CD4-positive, alpha-beta T cell treated with Interleukin-1 beta for 1 hour (primary cell): ENCODE data around the gene ST14.
A peak's percentile ranks its signal among the peaks of the same experiment; 100 is the strongest.

Experiments
- DNase-seq, 2 donors: peaks; one replicate each; pipeline ENCODE4 v3.0.0-alpha.2; 2020 to 2022

Gene ST14

DNA sequence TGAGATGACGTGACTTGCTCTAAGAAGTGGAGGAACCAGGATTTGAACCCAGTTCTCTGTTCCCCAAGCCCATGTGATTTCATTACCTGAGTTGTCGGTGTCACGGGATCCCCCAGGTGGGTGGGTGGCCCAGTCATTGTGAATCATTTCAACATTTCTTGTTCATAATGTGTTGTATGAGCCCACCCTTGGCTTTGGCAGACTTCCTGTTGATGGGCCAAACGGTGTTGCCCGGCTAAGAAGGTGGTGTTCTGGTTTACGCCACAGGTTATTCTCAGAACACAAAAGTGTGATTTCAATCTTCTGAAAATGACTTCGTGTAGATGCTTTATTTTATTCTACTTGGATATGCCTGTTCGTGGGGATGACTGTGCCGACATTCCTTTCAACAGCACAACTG lies 21.6 kb upstream of the ST14 start:
- DNase-seq, result no peak

DNA sequence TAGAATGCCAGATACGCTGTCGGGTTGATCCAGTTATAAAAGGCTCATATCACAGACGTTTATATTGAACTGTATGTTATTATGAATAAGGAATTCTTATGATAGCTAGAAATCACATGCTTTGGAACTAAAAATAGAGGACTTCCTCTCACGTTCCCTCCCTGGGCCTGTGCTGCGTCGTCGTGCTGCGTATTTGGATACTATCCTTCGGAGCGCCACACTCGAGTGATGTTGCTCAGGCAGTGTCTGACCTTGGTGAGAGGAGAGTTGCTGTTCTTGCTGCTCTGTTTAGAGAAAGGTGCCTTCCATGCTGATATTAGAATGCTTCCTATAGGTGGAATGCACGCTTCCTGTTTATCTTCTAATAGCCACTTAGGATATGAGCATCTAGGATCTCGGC lies 20.2 kb upstream of the ST14 start:
- no peak for DNase-seq

DNA sequence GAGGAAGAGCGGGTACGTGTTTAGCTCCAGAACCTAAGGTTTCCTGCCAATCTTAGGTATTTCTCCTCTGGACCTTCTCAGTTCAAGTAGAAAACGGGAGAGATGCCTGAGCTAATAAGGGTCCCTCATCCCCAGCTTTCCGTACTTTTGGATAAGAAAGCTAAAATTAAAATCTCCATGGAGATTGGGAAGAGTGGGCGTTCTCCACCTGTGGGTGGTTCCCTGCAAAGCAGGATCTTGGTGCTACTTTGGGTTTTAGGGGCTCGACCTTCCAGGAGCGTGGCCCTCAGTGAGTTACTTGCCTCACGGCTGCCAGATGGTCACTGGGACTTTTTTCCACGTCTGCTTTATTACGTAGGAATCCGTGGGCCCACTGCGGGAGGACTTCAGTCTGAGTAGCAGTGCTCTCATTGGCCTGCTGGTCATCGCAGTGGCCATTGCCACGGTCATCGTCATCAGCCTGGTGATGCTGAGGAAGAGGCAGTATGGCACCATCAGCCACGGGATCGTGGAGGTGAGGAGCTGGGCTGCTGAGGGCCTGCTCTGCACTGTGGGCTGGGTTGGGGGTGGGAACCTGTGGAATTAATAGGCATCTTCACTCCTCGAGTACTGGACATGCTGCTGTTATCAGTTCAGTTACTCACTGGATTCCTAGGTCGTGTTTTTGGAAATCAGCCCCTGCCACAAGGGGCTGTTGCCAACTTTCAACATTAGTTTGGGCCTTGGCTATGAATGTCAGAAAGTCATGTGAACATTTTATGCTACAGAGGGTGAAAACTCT lies 17.8 kb upstream of the ST14 start:
- no peak for DNase-seq

DNA sequence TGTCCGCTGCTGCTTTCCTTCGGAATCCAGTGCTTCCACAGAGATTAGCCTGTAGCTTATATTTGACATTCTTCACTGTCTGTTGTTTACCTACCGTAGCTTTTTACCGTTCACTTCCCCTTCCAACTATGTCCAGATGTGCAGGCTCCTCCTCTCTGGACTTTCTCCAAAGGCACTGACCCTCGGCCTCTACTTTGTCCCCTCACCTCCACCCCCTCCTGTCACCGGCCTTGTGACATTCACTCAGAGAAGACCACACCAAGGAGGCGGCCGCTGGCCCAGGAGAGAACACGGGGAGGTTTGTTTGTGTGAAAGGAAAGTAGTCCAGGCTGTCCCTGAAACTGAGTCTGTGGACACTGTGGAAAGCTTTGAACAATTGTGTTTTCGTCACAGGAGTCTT lies 15.4 kb upstream of the ST14 start:
- DNase-seq, result no peak

DNA sequence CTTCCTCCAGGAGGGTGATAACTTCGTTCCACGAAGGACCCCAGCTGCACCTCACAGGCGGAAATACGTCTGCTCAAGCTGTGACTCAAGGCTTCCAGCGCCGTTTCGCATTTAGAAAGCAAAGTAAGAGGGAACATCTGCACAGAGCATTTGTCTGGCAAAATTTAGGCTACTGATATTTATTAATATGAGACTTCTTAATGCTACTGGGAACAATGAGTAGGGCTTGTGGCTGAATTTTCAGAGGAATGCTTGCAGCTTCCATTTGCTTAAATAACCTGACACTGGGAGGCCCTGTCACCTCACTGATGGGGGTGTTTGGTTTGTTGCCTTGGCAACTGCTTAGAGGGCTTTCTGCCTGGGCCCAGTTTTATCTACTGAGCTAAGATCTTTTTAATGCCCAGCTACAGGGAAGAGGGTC lies 14.7 kb upstream of the ST14 start:
- no peak for DNase-seq

DNA sequence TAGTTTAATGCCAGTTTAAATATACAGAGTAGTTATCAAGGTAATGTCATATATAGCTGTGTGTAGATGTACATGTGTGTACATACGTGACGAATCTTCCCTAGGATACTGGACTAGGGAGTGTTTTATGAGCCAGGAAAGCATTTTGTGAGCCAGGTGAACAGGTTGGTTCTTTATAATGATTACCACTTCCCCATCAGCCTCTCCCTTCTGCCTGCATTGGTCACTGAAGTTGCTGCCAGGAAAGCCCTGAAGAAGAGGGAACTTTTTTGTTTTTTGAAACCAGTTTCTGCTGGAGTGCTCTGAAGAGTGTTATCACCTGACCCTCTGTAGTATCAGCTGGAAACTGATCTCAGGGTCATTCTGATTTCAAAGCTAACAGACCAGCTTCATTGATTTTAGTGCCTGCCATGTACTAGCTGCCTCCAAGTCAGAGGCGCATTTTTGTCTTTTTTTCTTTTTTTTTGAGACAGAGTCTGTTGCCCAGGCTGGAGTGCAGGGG lies 14.2 kb upstream of the ST14 start:
- no peak for DNase-seq

DNA sequence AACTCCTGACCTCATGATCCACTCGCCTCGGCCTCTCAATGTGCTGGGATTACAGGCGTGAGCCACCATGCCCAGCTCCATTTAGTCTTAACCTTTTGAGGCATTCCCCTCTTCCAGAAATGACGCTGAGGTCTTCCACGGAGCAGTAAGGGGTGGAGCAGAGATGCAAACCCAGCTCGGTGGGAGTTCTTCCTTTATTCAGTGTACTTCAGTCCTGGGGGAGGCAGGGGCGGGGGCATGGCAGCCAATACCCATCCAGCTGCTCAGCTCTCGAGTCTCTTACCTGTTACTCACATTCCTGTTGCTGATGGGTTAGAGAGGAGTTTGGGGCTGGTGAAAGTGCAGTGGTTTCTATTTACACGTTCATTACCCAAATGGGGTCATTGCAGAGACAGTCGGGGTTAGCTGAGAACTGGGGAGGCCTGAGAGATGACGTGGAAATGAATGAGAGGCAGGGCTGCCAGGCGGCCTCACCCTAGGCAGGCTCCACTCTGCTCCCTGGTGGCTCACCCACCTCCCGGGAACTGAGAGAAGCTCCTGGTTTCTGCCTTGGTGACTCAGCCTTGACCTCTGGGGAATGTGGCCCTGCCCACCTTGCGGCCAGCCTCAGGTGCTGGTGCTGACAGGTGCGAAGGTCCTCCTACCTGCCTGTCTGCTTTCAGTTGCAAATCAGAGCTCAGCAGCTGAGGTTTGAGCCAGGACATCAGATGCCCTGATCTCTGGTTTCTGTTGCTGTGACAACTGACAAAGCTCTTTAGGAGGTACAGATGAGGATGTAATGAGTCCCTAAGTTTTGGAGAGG lies 13.4 kb upstream of the ST14 start:
- DNase-seq, result no peak

DNA sequence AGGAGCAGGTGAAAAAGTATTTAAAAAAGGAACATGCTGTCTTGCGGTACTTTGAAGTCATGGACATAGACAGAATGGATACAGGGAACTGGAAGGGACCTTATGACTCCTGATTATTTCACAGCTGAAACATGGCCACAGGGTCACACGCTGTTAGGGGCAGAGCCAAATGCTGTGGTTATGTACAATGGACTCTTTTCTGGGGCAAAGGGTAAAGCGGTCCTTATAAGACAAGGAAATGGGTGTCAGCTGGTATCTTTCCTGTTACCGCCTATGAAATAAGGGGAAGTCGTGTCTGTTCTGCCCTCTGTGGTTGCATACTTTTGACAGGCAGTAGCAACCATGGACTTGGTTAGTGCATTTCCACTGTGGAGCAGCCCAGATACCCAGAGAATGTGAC lies 12.8 kb upstream of the ST14 start:
- peak; percentile 31 to 59 for DNase-seq

DNA sequence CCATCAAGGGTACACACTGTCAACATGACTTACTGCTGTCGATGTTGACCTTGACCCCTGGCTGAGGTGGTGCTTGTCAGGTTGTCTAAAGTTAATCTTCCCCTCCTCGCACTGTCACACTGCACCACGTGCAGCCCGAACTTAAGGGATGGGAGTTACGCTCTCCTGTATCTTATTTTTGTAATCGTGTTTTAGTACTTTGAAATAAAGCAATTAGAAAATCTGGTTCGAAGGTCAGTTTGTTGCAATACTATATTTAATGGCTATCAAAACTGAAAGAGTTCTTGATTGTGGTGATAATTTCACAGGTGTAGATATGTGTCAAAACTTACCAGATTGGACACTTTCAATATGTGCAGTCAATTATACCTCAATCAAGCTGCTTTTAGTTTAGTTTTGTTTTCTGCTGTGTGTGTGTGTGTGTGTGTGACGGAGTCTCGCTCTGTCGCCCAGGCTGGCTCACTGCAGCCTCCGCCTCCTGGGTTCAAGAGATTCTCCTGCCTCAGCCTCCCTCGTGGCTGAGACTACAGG lies 10.7 kb upstream of the ST14 start:
- no peak for DNase-seq

DNA sequence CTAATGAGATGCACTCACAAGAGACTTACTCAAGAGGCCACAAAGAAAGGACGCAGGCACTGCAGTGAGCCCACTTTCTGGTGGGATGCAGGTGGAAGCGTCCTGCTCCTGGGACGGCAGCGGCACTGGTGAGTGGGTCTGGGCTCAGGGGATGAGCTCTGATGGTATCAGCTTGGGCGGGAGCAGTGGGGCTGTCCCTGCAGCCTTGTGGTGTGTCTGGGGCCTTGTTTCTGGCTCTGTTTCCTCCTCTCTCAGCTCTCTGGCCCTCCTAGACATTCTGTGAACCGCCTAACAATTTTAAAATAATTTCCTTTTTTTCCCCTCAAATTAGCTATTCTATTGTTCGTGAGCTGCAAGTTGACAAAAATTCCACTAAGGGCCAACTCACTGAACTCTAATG lies 8.8 kb upstream of the ST14 start:
- no peak for DNase-seq

DNA sequence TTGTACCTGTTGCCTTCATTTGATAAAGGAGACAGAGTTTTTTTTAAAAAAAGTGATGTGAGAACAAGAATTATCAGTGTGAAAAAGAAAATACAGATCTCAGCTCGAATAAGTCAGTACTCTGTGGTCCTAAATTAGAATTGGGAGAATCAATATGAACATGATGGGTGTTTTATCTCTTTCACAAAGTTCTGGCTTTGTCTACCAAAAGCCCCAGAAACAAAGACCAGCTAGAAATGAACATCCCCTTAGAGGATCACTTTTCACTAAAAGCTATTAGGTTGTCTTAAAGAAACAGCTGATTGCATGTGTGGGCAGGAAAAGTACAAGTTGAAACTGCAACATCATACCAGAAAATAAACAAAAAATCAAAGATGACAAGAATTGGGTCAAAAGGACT lies 8.4 kb upstream of the ST14 start:
- DNase-seq, result no peak

DNA sequence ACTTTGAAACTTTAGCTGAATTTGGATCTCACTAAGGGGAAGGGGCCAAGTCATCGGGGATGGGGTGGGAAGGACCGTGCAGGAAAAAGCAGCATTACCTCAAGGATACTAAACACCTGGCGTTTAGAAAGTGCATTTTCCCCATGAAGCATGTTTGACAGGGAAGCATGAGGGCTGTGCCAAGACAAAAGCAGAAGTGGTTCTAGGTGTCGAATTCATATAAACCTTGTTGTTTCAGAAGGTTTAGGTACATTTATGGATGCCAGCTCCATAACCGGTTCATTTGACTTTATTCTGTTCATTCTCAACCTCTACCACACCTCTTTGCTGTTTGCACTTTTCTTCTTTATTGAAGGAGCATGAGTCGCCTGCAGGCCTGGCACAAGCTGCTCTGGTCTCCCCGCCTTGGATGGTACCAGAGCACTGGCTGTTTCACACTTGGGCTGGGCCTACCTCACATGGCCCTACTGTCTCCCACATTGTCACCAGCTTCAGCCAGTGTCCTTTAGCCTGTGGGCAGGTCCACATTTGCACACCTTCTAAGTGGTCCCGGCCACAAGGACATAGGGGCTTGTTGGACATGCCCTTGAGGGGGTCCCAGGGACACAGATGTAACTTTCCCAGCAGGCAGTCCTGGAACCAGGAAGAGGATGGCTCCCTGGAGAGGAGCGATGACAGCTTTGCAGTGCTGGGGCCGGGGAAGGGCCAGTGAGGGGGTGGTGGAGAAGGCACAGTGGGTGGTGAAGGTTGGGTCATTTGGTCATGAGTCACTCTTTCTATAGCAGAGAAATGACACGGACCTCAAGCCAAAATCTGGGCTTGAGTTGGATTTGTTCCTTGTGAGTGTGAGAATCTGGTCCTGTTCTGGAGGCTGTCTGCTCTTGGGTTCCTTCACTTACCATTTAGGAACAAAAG lies 3.2 kb upstream of the ST14 start:
- DNase-seq, result peak in 1 of 2 donors; percentile 22

DNA sequence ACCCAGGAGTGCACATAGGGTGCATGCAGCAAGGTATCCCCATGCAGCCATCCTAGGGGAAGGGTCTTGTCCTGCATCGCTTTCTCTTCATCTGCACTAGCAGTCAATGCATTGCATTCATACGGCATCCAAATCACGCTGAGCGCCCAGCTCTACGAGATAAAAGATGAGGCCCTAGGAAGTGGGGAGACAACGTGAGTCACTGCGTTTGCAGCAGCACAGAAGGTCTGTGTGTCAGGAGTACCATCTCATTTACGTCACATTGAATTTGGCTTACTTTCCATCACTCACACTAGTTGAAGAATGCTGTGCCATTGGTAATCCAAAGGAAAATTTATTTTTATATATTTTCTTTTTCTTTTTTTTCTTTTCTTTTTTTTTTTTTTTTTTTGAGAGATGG lies 2.5 kb upstream of the ST14 start:
- DNase-seq, result no peak

DNA sequence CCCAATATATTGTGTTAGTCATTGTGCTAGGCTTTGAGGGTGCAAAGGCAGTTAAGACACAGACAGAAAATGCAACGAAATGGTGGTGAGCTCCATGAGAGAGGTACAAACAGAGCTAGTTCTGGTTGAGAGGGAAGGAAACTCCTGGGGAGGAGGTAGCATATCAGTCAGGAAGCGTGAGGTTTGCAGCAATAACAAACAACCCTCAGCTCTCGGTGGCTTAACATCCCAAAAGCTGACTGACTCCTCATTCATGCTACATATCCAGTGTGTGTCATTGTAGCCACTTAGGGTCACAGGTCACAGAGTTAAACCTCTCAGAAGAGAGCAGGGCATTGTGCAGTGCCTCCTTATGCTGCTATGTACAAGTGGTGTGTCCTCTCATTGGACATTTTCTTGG lies 1.7 kb upstream of the ST14 start:
- DNase-seq, result no peak

DNA sequence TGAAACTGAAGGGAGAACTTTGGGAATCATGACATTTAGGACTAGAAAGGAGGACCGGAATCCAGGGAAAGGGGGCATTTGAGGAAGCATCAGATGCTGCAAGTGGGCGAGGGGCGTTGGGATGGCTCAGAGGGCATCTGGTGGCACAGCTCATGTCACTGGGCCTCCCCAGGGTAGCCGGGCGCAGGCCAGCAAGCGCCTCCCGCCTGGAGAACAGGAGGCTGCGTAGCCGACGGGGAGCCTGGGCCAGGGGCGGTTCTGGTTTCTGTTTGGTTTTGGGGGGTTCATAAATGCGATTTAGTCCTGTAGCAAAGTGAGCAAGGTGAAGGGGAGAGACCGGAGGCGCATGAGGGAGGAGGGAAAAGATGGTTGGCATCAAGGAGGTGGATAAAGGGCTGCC lies 443 bp upstream of the ST14 start:
- DNase-seq, result no peak

DNA sequence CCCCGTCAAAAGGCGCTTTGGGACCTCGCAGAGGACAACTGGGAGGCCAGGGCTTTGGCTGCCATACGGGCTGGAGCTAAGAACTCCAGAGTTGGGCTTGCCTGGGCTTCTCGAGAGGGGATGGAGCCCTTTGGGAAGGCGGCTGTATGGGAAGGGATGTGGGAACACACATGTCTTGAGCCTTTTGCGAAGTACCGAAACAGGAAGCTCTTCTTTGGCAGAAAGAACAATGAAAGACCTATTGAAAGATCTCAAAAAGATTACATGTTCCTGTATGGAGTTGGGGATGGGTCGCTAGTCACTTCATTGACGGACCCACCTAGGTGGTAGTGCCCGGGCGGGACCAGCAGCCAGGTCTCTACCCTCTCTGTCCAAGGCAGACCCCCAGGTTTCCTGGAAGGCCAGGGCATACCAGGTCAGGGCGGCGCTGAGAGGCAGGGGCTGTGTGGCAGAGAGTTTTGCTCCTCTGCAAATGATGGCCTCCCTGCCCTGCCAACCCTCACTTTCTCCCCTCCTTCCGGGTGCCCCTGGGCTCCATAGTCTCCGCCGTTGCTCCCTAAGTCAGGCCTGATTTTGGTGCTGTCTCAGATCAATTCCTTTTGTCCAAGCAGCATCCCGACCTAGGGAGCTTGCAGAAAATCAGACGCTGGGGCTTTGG lies 1.0 kb downstream of the ST14 start:
- DNase-seq, result no peak

DNA sequence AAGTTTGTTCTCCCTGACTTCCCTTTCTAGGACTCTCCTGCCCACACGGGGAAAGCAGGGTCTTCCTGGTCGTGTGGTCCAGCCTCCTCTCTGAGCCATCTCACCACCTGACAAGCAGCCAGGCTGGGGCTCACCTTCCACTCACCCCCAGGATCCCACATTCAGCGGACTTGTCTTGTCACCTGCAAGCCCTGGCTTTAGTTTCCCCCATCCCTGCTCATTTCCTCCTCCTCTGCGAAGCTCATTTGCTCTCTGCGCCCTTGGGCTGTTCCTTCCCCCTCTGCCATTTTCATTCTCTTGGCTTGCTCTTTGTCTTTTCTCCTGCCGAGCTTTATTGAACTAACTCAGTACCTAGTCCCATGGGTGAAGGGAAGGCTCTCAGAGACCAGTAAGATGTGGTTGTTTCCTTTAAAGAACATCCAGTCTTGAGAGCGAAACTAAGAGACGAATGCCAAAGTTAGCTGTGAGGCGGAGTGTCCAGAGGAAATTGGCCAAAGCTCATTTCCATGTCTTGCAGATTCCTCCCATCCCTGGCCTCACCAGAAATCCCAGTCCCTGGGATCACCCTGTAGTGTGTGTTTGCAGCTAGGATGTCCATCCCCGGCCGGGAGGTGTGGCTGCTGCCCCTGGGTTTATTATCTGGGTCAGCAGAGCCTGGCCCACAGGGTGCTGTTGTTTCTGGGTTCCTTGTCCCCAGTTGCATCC lies 2.0 kb downstream of the ST14 start:
- DNase-seq, result no peak

DNA sequence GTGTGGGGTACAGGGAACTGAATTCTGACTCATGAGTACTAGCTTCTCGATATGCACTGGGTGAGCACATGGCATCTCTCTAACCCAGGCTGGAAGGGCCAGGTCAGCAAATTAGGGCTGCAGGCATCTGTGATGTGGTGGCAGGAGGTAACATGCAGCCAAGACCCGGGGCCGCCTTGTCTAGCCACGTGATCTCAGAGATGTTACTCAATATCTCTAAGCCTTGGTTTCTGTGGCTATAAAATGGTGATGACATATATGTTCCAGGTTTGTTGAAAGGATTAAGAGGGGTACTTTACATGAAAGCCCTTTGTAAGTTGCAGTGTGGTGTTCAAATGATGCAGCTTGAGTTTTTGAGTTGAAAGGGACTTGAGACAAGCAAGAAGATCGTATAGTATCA lies 3.2 kb downstream of the ST14 start:
- no peak for DNase-seq

DNA sequence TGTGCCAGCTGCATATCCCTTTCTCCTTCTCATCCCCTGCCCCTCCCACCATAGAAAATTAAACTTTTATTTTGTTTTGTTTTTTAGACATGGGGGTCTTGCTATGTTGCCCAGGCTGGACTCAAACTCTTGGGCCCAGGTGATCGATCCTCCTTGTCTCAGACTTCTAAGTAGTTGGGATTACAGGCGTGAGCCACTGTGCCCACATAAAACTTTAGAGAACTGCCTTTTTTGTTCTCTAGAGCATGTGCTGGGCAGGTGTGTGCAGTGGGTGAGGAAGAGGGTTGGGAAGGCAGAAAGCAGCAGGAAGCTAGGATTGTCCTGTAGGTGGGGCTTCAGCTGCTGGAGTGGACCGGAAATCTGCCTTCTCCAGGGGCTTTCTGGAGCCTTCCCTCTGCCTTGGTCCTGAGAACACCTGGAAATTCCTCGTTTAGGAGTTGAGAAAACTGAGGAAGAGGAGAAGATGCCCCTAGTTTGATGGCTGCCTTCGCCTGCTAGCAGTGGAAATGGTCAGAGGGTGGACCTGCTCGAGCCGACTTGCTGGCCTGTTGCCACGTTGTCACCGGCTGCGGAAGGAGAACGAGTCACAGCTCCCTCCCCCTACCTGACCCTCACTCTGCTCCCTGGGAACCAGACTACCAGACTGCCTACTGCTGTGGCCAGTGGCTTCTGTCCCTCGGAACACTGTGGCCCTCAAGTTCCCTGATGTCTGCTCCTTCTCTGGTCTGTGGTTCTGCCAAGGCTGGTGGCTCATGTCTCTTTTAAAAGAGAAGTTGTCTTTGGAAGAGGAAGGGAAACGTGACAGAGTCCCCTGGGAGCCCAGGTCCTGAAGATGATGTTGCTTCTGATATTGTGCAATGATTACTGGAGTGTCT lies 4.0 kb downstream of the ST14 start:
- peak in 1 of 2 donors; percentile 23 for DNase-seq

DNA sequence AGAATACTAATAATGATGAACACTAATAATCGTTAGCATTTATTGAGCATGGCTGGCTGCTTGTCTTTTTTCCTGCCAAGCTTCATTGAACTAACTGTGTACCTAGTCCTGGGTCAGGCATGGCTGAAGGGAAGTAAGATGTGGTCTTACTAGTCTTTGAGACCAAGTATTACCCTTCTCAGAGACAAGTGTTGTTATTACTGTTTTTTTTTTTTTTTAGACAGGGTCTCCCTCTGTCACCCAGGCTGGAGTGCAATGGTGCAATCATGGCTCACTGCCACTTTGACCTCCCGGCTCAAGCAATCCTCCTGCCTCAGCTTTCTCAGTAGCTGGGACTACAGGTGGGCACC lies 4.6 kb downstream of the ST14 start:
- no peak for DNase-seq
